Measurements from ENCODE around the gene LBH.
A peak's percentile ranks its signal among the peaks of the same experiment; 100 is the strongest.

LBH gene

DNA sequence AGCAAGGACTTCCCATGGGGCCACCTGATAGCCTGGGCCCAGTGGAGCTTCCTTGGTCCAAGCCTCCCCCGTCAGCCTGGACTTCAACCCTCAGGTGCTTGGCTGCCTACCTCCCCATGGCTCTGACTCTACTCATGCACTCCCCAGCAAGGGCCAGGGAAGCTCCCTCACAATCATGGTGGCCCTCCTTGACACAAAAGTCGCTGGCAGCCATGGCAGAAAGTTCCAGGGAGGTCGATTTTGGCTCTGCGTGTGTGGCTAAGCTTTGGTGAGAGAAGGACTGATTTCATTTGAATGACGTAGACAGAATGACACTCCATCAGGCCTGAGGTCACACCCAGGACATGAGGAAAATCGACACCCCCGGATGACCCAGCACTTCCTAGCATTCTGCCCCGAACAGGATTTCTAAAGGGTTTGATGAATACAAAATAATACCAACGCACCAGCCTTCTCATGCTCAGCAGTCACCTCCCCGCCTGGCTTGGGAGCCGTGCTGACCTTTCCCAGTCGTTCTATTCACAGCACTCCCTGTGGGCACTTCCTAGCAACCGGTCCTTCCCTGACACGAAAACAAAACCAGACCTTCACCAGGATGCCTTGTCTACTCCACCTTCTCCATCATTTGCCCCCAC, 52.7 kb downstream of the LBH start:
- H3K27me3 Mint-ChIP-seq = no peaks in the 10 kb centered on the region
- H3K4me3 Mint-ChIP-seq = no peak overlapping the region
- no peak for ATAC-seq
- H3K9me3 Mint-ChIP-seq = no peaks in the 10 kb centered on the region
- H3K4me1 Mint-ChIP-seq = peaks cover 84% of the 10 kb centered on the region
- peak overlapping the region; percentile 88 for H3K27ac Mint-ChIP-seq
- H3K36me3 Mint-ChIP-seq = peaks cover under 1% of the 10 kb centered on the region

DNA sequence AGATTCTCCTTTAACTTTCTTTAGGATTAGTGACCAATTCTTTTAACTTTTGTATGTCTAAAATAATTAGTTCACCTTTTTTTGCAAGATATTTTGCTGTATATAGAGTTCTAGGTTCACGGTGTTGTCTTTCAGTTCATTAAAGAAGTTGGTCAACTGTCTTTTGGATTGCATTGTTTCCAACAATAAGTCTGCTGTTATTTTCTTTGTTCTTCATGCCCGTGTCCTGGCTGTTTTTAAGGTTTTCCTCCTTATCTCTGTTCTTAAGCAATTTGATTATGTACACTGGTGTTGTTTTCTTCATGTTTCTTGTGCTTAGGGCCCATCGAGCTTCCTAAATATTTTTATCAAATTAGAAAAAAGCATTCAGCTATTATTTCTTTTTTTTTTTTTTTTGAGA, 54.4 kb downstream of the LBH start:
- H3K9me3 Mint-ChIP-seq = no peaks in the 10 kb centered on the region
- ATAC-seq = no peak
- H3K4me1 Mint-ChIP-seq = peaks cover 76% of the 10 kb centered on the region
- H3K27ac Mint-ChIP-seq = no peak overlapping the region
- no peaks in the 10 kb centered on the region for H3K36me3 Mint-ChIP-seq
- H3K27me3 Mint-ChIP-seq = no peaks in the 10 kb centered on the region
- no peak overlapping the region for H3K4me3 Mint-ChIP-seq

- Mint-ChIP-seq H3K4me3 (no peak overlapping the region), H3K27me3 (no peaks in the 10 kb centered on the region), H3K27ac (peak overlapping the region; percentile 76), H3K9me3 (no peaks in the 10 kb centered on the region), H3K4me1 (peaks cover 67% of the 10 kb centered on the region), H3K36me3 (no peaks in the 10 kb centered on the region)
- peak; percentile 3 for ATAC-seq
Measured at GRCh38 chr2:30287190-30287840, 56.0 kb downstream of the LBH start.

GRCh38 chr2:30287857-30288513, 56.7 kb downstream of the LBH start:
- Mint-ChIP-seq H3K36me3 (no peaks in the 10 kb centered on the region), H3K4me1 (peaks cover 67% of the 10 kb centered on the region), H3K27ac (peak overlapping the region; percentile 76), H3K27me3 (no peaks in the 10 kb centered on the region), H3K4me3 (peak overlapping the region; percentile 71), H3K9me3 (no peaks in the 10 kb centered on the region)
- peak; percentile 93 for ATAC-seq

DNA sequence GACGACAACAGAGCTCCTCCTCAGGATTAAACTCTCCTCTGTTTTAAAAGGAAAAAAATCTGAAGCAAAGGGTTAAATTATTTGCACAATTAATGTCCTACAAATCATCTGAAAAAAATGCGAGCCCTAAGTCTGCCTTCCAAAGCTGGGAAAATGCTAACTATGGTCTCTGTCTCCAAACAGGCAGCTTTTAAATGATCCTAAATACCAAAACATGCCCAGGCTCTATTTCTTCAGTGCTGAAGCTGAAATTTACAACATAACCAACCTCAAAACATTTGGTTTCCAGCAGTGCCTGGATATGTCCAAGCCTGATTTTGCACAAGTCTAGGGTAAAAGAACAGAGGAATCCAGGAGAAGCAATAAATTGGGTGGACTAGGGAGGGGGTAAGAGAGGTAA, 57.2 kb downstream of the LBH start:
- ATAC-seq = no peak
- H3K27me3 Mint-ChIP-seq = no peaks in the 10 kb centered on the region
- peaks cover 67% of the 10 kb centered on the region for H3K4me1 Mint-ChIP-seq
- H3K4me3 Mint-ChIP-seq = peak overlapping the region; percentile 71
- no peaks in the 10 kb centered on the region for H3K36me3 Mint-ChIP-seq
- peak overlapping the region; percentile 76 for H3K27ac Mint-ChIP-seq
- no peaks in the 10 kb centered on the region for H3K9me3 Mint-ChIP-seq

GRCh38 chr2:30293303-30293921, 62.1 kb downstream of the LBH start:
- Mint-ChIP-seq H3K9me3 (peaks cover 6% of the 10 kb centered on the region), H3K36me3 (no peaks in the 10 kb centered on the region), H3K27me3 (no peaks in the 10 kb centered on the region), H3K27ac (peak overlapping the region; percentile 74), H3K4me1 (peaks cover 72% of the 10 kb centered on the region), H3K4me3 (no peak overlapping the region)
- ATAC-seq = peak; percentile 68

- Mint-ChIP-seq H3K36me3 (no peaks in the 10 kb centered on the region), H3K27me3 (no peaks in the 10 kb centered on the region), H3K27ac (peak overlapping the region; percentile 74), H3K4me3 (no peak overlapping the region), H3K4me1 (peaks cover 71% of the 10 kb centered on the region), H3K9me3 (peaks cover 6% of the 10 kb centered on the region)
- no peak for ATAC-seq
Measured at GRCh38 chr2:30294133-30294532, 62.8 kb downstream of the LBH start.

GRCh38 chr2:30296496-30296895, 65.2 kb downstream of the LBH start:
- no peaks in the 10 kb centered on the region for H3K36me3 Mint-ChIP-seq
- H3K27me3 Mint-ChIP-seq = no peaks in the 10 kb centered on the region
- ATAC-seq = no peak
- H3K27ac Mint-ChIP-seq = peak overlapping the region; percentile 78
- H3K9me3 Mint-ChIP-seq = peaks cover 9% of the 10 kb centered on the region
- no peak overlapping the region for H3K4me3 Mint-ChIP-seq
- H3K4me1 Mint-ChIP-seq = peaks cover 78% of the 10 kb centered on the region

- peak; percentile 86 for ATAC-seq
- Mint-ChIP-seq H3K4me1 (peaks cover 67% of the 10 kb centered on the region), H3K36me3 (no peaks in the 10 kb centered on the region), H3K27me3 (no peaks in the 10 kb centered on the region), H3K4me3 (no peak overlapping the region), H3K9me3 (peaks cover 9% of the 10 kb centered on the region), H3K27ac (peak overlapping the region; percentile 68)
Measured at GRCh38 chr2:30298302-30298701, 67.0 kb downstream of the LBH start.

DNA sequence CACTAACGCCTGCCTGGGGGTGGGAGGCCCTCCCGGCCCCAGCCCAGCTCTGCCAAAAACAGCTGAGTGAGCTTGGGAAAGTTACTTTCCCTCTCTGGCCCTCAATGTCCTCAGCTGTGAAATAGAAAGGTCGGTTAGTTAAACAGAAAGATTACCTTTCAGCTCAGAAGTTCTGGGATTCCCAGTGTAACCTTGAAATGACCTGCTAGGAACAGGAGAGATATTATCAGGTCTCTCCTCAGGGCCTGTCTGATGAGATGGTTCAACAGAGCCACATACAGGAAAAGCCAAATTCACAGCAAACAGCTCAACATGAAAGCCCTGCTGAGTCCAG, 68.8 kb downstream of the LBH start:
- Mint-ChIP-seq H3K4me1 (peaks cover 53% of the 10 kb centered on the region), H3K9me3 (peaks cover 9% of the 10 kb centered on the region), H3K36me3 (no peaks in the 10 kb centered on the region), H3K27ac (no peak overlapping the region), H3K4me3 (no peak overlapping the region), H3K27me3 (no peaks in the 10 kb centered on the region)
- ATAC-seq = no peak

GRCh38 chr2:30300456-30301221, 69.3 kb downstream of the LBH start:
- Mint-ChIP-seq H3K27me3 (no peaks in the 10 kb centered on the region), H3K4me3 (no peak overlapping the region), H3K9me3 (peaks cover 9% of the 10 kb centered on the region), H3K36me3 (no peaks in the 10 kb centered on the region), H3K27ac (peak overlapping the region; percentile 27), H3K4me1 (peaks cover 49% of the 10 kb centered on the region)
- no peak for ATAC-seq

DNA sequence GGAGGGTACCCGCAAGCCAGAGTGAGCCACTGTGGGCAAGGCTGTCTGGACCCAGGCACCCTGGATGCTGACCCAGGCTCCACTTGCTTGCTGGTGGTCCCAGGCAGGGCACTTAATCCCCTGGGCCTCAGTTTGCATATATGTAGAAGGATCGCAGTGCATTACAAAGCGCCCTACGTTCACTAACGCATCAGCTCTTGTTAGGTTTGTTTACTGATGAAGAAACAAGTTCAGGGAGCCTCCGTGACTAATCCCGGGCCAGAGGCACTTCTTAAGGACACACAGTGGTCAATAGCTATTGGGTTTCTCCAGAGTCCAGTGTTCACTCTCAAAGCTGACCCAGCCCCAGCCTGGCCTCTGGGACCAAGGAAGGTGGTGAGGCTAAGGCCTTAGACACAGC, 70.2 kb downstream of the LBH start:
- Mint-ChIP-seq H3K4me3 (no peak overlapping the region), H3K27me3 (no peaks in the 10 kb centered on the region), H3K4me1 (peaks cover 45% of the 10 kb centered on the region), H3K9me3 (peaks cover 9% of the 10 kb centered on the region), H3K36me3 (no peaks in the 10 kb centered on the region), H3K27ac (peak overlapping the region; percentile 27)
- no peak for ATAC-seq

DNA sequence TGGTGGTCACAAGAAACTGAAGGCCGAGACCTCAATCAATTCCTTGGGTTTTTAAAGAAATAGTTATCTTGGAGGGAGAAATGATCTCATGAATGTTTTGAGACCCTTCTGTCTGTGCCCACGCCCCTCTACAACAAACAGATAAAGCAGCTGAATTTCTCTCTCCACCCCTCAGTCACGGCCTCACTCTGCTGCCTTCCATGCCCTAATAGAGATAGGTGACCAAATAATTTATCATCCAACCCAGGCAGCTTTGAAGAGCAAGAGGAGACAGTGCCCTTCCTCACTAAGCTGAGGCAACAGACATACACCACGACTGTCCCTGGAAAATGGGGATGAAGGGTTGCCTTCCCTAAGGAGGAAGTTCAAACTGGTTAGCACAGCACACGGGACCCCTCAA, 71.2 kb downstream of the LBH start:
- no peaks in the 10 kb centered on the region for H3K36me3 Mint-ChIP-seq
- H3K27ac Mint-ChIP-seq = no peak overlapping the region
- H3K4me1 Mint-ChIP-seq = peaks cover 39% of the 10 kb centered on the region
- peaks cover 2% of the 10 kb centered on the region for H3K9me3 Mint-ChIP-seq
- no peak for ATAC-seq
- H3K27me3 Mint-ChIP-seq = no peaks in the 10 kb centered on the region
- H3K4me3 Mint-ChIP-seq = no peak overlapping the region

- no peak for ATAC-seq
- no peak overlapping the region for H3K4me3 Mint-ChIP-seq
- no peaks in the 10 kb centered on the region for H3K36me3 Mint-ChIP-seq
- H3K4me1 Mint-ChIP-seq = peaks cover 33% of the 10 kb centered on the region
- peaks cover 2% of the 10 kb centered on the region for H3K9me3 Mint-ChIP-seq
- H3K27me3 Mint-ChIP-seq = no peaks in the 10 kb centered on the region
- no peak overlapping the region for H3K27ac Mint-ChIP-seq
Measured at GRCh38 chr2:30303095-30303494, 71.8 kb downstream of the LBH start.

- no peak overlapping the region for H3K4me3 Mint-ChIP-seq
- no peaks in the 10 kb centered on the region for H3K27me3 Mint-ChIP-seq
- no peak for ATAC-seq
- H3K27ac Mint-ChIP-seq = peak overlapping the region; percentile 22
- no peaks in the 10 kb centered on the region for H3K36me3 Mint-ChIP-seq
- no peaks in the 10 kb centered on the region for H3K9me3 Mint-ChIP-seq
- H3K4me1 Mint-ChIP-seq = peaks cover 23% of the 10 kb centered on the region
Measured at GRCh38 chr2:30305235-30305634, 73.9 kb downstream of the LBH start.
